HG03064 (cell line): Measurements from ENCODE around the gene STXBP4.

Experiments
- ATAC-seq: cut with Tn5 transposase; IDR thresholded peaks from one replicate; pipeline ENCODE4 v1.9.1; 2021; ENCODE audit warnings: low read depth; ENCODE audit not compliant: unreplicated experiment

Gene STXBP4

GRCh38 chr17:55210292-55210691 is 241.7 kb downstream of the STXBP4 start:
- ATAC-seq, result no peak

GRCh38 chr17:55212880-55213279 is 244.3 kb downstream of the STXBP4 start:
- no peak for ATAC-seq

DNA sequence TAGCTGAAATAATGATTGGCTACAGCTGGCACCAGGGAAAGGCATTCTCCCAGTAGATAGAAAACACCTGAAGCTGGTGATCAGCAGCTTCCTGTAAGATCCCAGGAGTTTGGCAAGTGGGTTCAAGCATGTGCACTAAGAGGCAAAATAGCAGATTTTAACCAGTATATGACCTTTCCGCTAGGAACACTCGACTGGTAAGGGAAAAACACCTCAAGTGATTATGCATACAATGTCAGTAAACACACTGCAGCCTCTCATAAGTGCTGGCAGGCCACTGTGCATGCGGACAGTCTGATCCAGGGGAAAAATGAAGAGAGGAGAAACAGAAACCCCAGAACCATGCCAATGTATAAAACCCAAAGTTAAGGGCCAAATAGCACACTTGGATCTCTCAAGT is 247.1 kb downstream of the STXBP4 start:
- ATAC-seq, result no peak

- ATAC-seq, result no peak
These were observed 248.3 kb downstream of the STXBP4 start for GRCh38 chr17:55216888-55217287.

DNA sequence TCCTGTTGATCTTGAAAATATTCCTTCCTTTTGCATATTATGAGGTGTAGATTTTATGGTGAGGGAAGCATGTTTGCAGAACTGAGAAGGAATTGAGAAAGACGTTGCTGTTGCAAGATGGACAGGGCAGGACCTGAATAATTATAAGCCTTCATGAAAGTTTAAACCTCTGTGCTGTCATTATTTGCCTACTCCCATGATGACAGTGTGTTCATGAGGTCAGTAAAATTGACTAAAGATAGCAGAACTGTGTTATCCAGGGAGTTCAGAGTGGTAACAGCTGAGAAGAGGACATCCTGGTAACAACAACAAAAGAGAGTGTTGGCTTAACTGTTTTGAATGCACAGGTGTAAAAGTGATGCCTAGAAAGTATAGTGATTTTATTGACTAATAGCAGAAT is 250.9 kb downstream of the STXBP4 start:
- no peak for ATAC-seq

DNA sequence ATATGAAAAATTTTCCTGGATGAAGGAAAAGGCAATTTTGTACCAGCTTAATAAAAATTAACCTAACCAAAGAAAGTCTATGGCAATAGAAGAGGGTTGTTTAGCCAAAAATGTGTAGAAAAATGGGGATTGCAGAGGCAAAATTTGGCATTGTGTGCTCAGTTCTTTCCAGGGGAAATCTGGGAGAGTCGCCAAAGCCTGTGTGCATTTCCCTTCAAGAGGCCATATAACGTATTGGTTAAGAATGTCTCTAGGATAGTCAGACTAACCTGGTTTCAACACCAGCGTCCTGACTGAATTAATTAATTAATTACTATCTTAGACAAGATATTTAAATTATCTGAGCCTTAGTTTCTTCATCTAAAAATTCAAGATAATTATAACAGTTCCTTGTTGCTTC is 251.4 kb downstream of the STXBP4 start:
- ATAC-seq, result no peak
